OCI-LY3 (cell line): Measurements from ENCODE around the gene PSME3.

Source experiments
- H2AFZ ChIP-seq: fragments of 200-600, 300-600 bp; shearing (Covaris generic); 2 replicates; pipeline ENCODE4 v1.6.0; 2014; ENCODE audit warnings: antibody characterized with exemption, low read depth, low read length
- H3K27ac ChIP-seq: fragments of 200-600, 300-600 bp; sonication (generic); 2 replicates; pipeline ENCODE4 v1.5.1; 2014; ENCODE audit warnings: mild to moderate bottlenecking, low read length, moderate library complexity, mixed read lengths
- H3K27me3 ChIP-seq: fragments of 200-600, 300-600 bp; sonication (generic); 2 replicates; pipeline ENCODE4 v1.6.1; 2014; ENCODE audit warnings: low read depth, low read length, mixed read lengths
- H3K36me3 ChIP-seq: fragments of 200-600, 300-600 bp; sonication (generic); replicated peaks from 2 replicates; pipeline ENCODE3; 2014; ENCODE audit warnings: low read depth, low read length, mixed read lengths
- H3K4me1 ChIP-seq: fragments of 300-600, 200-600 bp; sonication (generic); 2 replicates; pipeline ENCODE4 v1.6.1; 2014; ENCODE audit warnings: low read length, mixed read lengths
- H3K4me2 ChIP-seq: fragments of 200-600, 300-600 bp; sonication (generic); 2 replicates; pipeline ENCODE4 v1.6.1; 2014; ENCODE audit warnings: low read length, mixed read lengths
- H3K4me3 ChIP-seq: fragments of 300-600, 200-600 bp; sonication (generic); 2 replicates; pipeline ENCODE4 v1.5.1; 2014; ENCODE audit warnings: antibody characterized with exemption, mild to moderate bottlenecking, low read length, moderate library complexity
- H3K79me2 ChIP-seq: fragments of 300-600, 200-600 bp; shearing (Covaris generic); 2 replicates; pipeline ENCODE4 v1.6.1; 2014; ENCODE audit warnings: mild to moderate bottlenecking, low read length, mixed read lengths
- H3K9ac ChIP-seq: fragments of 300-600, 200-600 bp; shearing (Covaris generic); 2 replicates; pipeline ENCODE4 v1.6.0; 2014; ENCODE audit warnings: mild to moderate bottlenecking, low read length, moderate library complexity
- H3K9me3 ChIP-seq: fragments of 200-600, 300-600 bp; shearing (Covaris generic); 2 replicates; pipeline ENCODE4 v1.6.1; 2014; ENCODE audit warnings: low read length, mixed read lengths; ENCODE audit not compliant: insufficient read depth
- H4K20me1 ChIP-seq: fragments of 200-600, 300-600 bp; sonication (generic); 2 replicates; pipeline ENCODE4 v1.6.1; 2016; ENCODE audit warnings: low read length, mixed read lengths; ENCODE audit not compliant: insufficient read depth
- EZH2phosphoT487 ChIP-seq: fragments of 200-600 bp; shearing (Covaris generic); IDR thresholded peaks from 2 replicates; pipeline ENCODE4 v1.6.1; 2018; ENCODE audit warnings: antibody characterized with exemption, mixed run types, low read depth
- TF ChIP-seq, protein P1 (sequence below): fragments of 200-600, 300-600 bp; sonication (generic); IDR thresholded peaks from 2 replicates; pipeline ENCODE4 v1.5.1; 2014; ENCODE audit warnings: antibody characterized with exemption, low read length, low read depth

PSME3 gene

DNA sequence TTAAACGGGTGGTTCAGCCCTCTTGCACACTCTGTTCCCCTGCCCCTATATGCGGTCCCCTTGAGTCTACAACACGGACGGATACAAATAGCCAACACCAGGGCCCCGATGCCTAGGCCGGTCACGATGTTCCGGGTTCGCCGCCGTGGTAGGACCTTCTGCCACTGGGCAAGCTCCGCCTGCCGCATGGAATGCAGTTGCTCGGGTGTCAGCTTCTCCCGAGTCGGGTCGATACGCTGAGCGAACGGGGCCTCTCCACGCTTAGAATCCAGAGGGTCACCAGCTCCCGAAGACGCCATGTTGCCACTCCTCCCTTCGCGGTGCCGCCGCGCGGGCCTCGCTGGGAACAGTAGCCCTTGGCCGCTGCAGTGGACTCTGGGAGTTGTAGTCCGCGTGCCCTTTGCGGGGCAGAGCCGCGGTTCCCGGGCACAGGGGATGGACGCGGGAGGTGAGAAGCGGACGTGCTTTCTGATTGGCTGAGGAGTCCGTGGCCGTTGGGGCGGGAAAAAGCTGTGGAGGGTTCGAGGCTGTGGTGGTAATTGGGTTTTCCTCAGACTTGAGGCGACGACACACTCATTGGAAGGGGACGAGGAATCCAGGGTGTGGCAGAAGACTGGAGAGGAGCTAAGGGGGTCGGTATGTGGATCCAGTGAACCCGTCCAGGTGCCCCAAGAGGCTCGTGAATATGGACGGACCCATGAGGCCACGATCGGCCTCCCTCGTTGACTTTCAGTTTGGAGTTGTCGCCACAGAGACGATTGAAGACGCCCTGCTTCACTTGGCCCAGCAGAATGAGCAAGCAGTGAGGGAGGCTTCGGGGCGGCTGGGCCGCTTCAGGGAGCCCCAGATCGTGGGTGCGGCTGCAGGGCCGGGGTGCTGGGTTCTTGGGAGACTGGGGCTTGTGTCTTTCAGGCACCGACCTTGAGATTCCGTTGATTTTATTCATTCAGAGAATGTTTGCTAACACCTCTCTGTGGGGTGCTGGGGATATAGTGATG is 34.5 kb upstream of the PSME3 start, which contains the start of the genes CNTD1 and COA3:
Gene CNTD1, plus strand, starts transcription at position 479 of the 998 bp plus-strand sequence. Its CDS starts 207 bp downstream, at position 686.
Gene COA3, minus strand, starts transcription at position 322 of the 998 bp plus-strand sequence. Its CDS starts 23 bp downstream, at position 299.
- no peak within 1 kb of the TSS for H3K27ac ChIP-seq

DNA sequence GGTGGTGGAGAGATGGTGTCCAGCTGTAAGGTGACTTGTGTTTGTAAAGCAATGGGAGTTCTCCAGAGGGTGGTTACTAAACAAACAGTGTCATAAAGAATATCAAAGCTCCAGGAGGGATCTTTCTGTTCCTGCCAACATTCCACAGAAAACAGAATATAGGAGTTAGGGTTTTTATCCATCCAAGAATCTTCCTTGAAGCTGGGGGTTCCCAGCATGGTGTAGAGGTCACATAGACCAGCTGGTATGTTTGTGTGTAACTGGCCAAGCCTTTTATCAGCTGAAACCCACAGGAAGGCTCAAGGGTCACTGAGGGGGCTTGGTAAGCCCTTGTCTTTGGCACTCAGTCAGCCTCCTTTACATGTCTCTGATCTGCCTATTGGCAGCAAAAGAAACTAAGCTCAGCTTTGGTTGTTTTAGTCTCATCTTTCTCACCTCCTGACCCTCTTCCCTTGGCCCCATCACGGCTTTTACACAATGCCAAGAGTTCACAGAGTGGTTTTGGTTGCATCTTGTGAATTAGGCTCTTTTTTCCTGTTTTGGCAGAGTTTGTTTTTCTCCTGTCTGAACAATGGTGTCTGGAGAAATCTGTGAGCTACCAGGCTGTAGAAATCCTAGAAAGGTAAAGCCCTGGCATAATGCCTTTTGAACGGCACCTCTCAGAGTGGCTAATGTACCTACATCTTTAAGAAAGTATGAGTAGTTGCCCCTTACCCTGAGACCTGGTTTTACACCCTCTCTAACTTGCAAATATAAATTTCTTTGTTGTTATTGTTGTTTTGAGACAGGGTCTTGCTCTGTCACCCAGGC is 29.9 kb upstream of the PSME3 start:
- H3K4me2 ChIP-seq, result no peak overlapping the region
- no peaks in the 10 kb centered on the region for H3K4me1 ChIP-seq
- H3K27me3 ChIP-seq, result no peaks in the 10 kb centered on the region
- H4K20me1 ChIP-seq, result no peaks in the 10 kb centered on the region
- H3K36me3 ChIP-seq, result no peaks in the 10 kb centered on the region
- no peaks in the 10 kb centered on the region for H3K79me2 ChIP-seq
- no peak overlapping the region for H3K4me3 ChIP-seq
- H3K9ac ChIP-seq, result no peak overlapping the region
- no peak overlapping the region for H2AFZ ChIP-seq
- TF ChIP-seq, protein P1, sequence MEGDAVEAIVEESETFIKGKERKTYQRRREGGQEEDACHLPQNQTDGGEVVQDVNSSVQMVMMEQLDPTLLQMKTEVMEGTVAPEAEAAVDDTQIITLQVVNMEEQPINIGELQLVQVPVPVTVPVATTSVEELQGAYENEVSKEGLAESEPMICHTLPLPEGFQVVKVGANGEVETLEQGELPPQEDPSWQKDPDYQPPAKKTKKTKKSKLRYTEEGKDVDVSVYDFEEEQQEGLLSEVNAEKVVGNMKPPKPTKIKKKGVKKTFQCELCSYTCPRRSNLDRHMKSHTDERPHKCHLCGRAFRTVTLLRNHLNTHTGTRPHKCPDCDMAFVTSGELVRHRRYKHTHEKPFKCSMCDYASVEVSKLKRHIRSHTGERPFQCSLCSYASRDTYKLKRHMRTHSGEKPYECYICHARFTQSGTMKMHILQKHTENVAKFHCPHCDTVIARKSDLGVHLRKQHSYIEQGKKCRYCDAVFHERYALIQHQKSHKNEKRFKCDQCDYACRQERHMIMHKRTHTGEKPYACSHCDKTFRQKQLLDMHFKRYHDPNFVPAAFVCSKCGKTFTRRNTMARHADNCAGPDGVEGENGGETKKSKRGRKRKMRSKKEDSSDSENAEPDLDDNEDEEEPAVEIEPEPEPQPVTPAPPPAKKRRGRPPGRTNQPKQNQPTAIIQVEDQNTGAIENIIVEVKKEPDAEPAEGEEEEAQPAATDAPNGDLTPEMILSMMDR, result no peak
- TF ChIP-seq EZH2phosphoT487, result no peak
- no peak overlapping the region for H3K27ac ChIP-seq
- no peaks in the 10 kb centered on the region for H3K9me3 ChIP-seq

More for the DNA sequence above, 34.5 kb upstream of the PSME3 start, which contains the start of the genes CNTD1 and COA3:
- H3K4me3 ChIP-seq, result peak within 1 kb of the TSS; percentile 94
- peak within 1 kb of the TSS; percentile 68 for H3K4me2 ChIP-seq
- H3K79me2 ChIP-seq, result no peaks in the 10 kb centered on the region
- no peaks in the 10 kb centered on the region for H3K27me3 ChIP-seq
- H2AFZ ChIP-seq, result peak within 1 kb of the TSS; percentile 91
- H3K9ac ChIP-seq, result peak within 1 kb of the TSS; percentile 70
- no peaks in the 10 kb centered on the region for H4K20me1 ChIP-seq
- TF ChIP-seq EZH2phosphoT487, result no peak
- TF ChIP-seq, protein P1, result no peak
- H3K4me1 ChIP-seq, result peaks cover 6% of the 10 kb centered on the region
- H3K9me3 ChIP-seq, result no peaks in the 10 kb centered on the region
- no peaks in the 10 kb centered on the region for H3K36me3 ChIP-seq

DNA sequence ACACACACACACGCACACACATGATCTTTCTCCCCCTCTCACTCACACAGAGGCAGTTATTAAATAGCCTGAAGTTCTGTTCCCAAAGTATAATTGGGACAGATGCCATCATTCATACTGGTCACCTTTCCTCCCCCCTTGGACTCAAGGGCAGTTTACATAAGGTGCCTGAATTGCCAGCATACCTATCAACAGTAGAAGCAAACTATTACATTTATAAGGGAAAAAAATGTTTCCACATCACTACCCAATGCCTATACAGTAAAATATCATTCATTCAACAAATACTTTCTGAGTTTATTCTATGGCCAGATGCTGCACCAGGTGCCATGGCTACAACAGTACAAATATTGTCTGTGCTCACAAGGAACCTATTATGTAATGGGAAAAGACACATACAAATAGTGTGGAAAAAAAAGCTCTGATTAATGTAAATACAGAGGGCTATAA is 28.3 kb upstream of the PSME3 start:
- no peaks in the 10 kb centered on the region for H3K27me3 ChIP-seq
- H2AFZ ChIP-seq, result no peak overlapping the region
- H3K4me1 ChIP-seq, result no peaks in the 10 kb centered on the region
- no peak overlapping the region for H3K9ac ChIP-seq
- H3K27ac ChIP-seq, result no peak overlapping the region
- TF ChIP-seq EZH2phosphoT487, result no peak
- TF ChIP-seq, protein P1, result no peak
- no peaks in the 10 kb centered on the region for H3K79me2 ChIP-seq
- peaks cover 7% of the 10 kb centered on the region for H3K36me3 ChIP-seq
- H3K4me3 ChIP-seq, result no peak overlapping the region
- no peak overlapping the region for H3K4me2 ChIP-seq
- H4K20me1 ChIP-seq, result no peaks in the 10 kb centered on the region
- no peaks in the 10 kb centered on the region for H3K9me3 ChIP-seq
